ENCODE data around the gene C17orf50. TPM values are rescaled to one million over a fixed set of nuclear protein-coding genes. Genes with fewer than 3 reads are reported as not detected.

The C17orf50 gene
- total and polyA plus RNA-seq, 2 donors from 2014 or later = 0.41 TPM; not detected in 1

- Histone ChIP-seq H3K27ac (ENCODE audit: low read depth in 2 of 2, low read length in 2 of 2) (no peak overlapping the region), H3K36me3 (ENCODE audit: control insufficient read depth in 2 of 3, insufficient read depth in 3 of 3, low read length in 3 of 3) (peaks cover 6 to 23% (median 14%) of the 10 kb centered on the region in 3 donors), H3K27me3 (ENCODE audit: control insufficient read depth, insufficient read depth, low read length) (no peaks in the 10 kb centered on the region), H3K4me1 (ENCODE audit: control insufficient read depth in 2 of 3, insufficient read depth in 2 of 3, low read depth in 1 of 3, low read length in 3 of 3) (peaks cover 4 to 16% (median 13%) of the 10 kb centered on the region in 3 donors), H3K9ac (ENCODE audit: low read length in 3 of 3) (no peak overlapping the region), H3K4me3 (ENCODE audit: low read length in 3 of 3) (no peak overlapping the region), H3K9me3 (ENCODE audit: control insufficient read depth in 2 of 3, insufficient read depth in 1 of 3, low read length in 3 of 3) (no peaks in the 10 kb centered on the region)
- intact Hi-C loops (cut with DNase I) = no loop called here
- no peak for TF ChIP-seq CTCF (IDR thresholded peaks at IDR 0.05; ENCODE audit: borderline replicate concordance, extremely low read depth, insufficient read depth)
- DNase-seq (no peak), FAIRE-seq (no peak)
Measured at GRCh38 chr17:35728551-35728950, 32.1 kb upstream of the C17orf50 start.

- Histone ChIP-seq H3K4me1 (ENCODE audit: control insufficient read depth in 2 of 3, insufficient read depth in 2 of 3, low read depth in 1 of 3, low read length in 3 of 3) (peaks cover 4 to 16% (median 13%) of the 10 kb centered on the region in 3 donors), H3K4me3 (ENCODE audit: low read length in 3 of 3) (no peak overlapping the region), H3K27me3 (ENCODE audit: control insufficient read depth, insufficient read depth, low read length) (no peaks in the 10 kb centered on the region), H3K27ac (ENCODE audit: low read depth in 2 of 2, low read length in 2 of 2) (no peak overlapping the region), H3K9me3 (ENCODE audit: control insufficient read depth in 2 of 3, insufficient read depth in 1 of 3, low read length in 3 of 3) (no peaks in the 10 kb centered on the region), H3K36me3 (ENCODE audit: control insufficient read depth in 2 of 3, insufficient read depth in 3 of 3, low read length in 3 of 3) (peaks cover 6 to 14% (median 7%) of the 10 kb centered on the region in 3 donors), H3K9ac (ENCODE audit: low read length in 3 of 3) (no peak overlapping the region)
- no peak for FAIRE-seq
- intact Hi-C loops (cut with DNase I) = no loop called here
- no peak for TF ChIP-seq CTCF (IDR thresholded peaks at IDR 0.05; ENCODE audit: borderline replicate concordance, extremely low read depth, insufficient read depth)
- DNase-seq = no peak
Measured at GRCh38 chr17:35729405-35729833, 31.3 kb upstream of the C17orf50 start.

- no peak for DNase-seq
Measured at GRCh38 chr17:35730400-35731005, 30.2 kb upstream of the C17orf50 start.

More at GRCh38 chr17:35730400-35731005, 30.2 kb upstream of the C17orf50 start:
- no peak overlapping the region for H3K9ac ChIP-seq (ENCODE audit: low read length in 3 of 3)
- no peaks in the 10 kb centered on the region for H3K27me3 ChIP-seq (ENCODE audit: control insufficient read depth, insufficient read depth, low read length)
- peaks cover 4 to 14% (median 13%) of the 10 kb centered on the region in 3 donors for H3K4me1 ChIP-seq (ENCODE audit: control insufficient read depth in 2 of 3, insufficient read depth in 2 of 3, low read depth in 1 of 3, low read length in 3 of 3)
- no peak overlapping the region for H3K27ac ChIP-seq (ENCODE audit: low read depth in 2 of 2, low read length in 2 of 2)
- no peak overlapping the region for H3K4me3 ChIP-seq (ENCODE audit: low read length in 3 of 3)
- no peaks in the 10 kb centered on the region for H3K9me3 ChIP-seq (ENCODE audit: control insufficient read depth in 2 of 3, insufficient read depth in 1 of 3, low read length in 3 of 3)
- H3K36me3 ChIP-seq (ENCODE audit: control insufficient read depth in 2 of 3, insufficient read depth in 3 of 3, low read length in 3 of 3) = peaks cover 2 to 3% (median 2%) of the 10 kb centered on the region in 3 donors
- intact Hi-C loops (cut with DNase I) = no loop called here
- FAIRE-seq = no peak
- TF ChIP-seq CTCF (IDR thresholded peaks at IDR 0.05; ENCODE audit: borderline replicate concordance, extremely low read depth, insufficient read depth) = no peak
